Raji (cell line): ENCODE measurements around the gene ADAT3.
A peak's percentile ranks its signal among the peaks of the same experiment; 100 is the strongest.

Experiments
- POLR2A ChIP-seq: IDR thresholded peaks from 2 replicates; pipeline ENCODE4 v1.6.1; 2011; ENCODE audit warnings: low read depth, low read length, control low read depth; ENCODE audit not compliant: insufficient read depth

Gene ADAT3

DNA sequence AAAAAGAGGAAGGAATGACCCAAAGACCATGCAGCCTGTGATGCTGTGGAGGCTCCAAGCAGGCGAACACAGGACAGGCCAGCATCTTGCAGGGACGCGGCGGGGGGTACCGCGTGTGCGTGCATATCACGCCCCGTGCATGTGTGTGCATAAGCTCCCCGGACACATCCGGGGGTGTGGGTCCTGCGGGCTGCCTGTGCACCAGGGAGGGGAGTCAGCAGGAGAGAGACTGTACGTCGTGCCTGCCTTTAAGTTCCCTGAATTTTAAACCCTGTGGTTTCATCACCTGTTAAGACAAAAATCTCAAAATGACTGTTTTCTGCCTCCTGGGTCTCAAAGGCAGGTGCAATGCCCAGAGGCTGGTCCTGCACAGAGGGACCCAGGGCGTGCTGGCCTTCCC, 16.6 kb downstream of the ADAT3 start:
- no peak for TF ChIP-seq POLR2A

GRCh38 chr19:1922803-1923202, 17.6 kb downstream of the ADAT3 start:
- no peak for TF ChIP-seq POLR2A

GRCh38 chr19:1923319-1923718, 18.1 kb downstream of the ADAT3 start:
- TF ChIP-seq POLR2A: no peak

GRCh38 chr19:1924320-1924961, 19.2 kb downstream of the ADAT3 start:
- no peak for TF ChIP-seq POLR2A

DNA sequence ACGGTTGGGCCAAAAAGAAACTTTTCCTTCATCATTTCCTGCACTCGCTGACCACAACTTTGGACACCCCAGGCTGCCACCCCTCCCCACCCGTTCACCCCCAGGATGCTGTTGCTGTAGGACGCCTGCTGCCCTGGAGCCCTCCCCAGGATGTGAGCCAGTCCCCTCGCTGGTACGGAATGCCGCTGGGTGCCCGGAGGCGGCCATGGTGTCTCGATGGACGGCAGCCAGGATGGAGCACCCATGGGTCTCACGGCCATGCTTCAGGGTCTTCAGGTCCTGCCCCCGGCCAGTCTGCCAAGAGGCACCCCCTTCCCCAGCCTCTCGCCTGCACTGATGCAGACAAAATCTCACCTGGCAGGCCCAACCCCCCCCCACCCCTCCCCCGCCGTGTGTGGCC, 20.3 kb downstream of the ADAT3 start:
- TF ChIP-seq POLR2A: no peak

GRCh38 chr19:1929021-1929742, 24.0 kb downstream of the ADAT3 start:
- no peak for TF ChIP-seq POLR2A

DNA sequence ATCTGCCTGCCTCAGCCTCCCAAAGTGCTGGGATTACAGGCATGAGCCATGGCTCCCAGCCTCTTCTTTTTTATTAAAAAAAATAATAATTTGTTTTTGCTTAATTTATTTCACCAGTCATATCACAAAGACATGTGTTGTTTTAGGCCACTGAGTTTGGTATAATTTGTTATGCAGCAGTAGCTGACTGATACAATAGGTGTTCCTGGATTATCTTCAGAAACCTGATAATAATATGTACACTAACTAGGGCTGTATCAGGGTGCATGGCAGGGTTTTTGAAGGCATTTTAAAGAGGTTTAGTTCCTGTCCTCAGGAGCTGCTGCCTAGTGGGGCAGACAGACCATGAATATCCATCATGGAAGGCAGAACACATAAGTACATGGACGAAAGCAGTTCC, 26.2 kb downstream of the ADAT3 start:
- no peak for TF ChIP-seq POLR2A

DNA sequence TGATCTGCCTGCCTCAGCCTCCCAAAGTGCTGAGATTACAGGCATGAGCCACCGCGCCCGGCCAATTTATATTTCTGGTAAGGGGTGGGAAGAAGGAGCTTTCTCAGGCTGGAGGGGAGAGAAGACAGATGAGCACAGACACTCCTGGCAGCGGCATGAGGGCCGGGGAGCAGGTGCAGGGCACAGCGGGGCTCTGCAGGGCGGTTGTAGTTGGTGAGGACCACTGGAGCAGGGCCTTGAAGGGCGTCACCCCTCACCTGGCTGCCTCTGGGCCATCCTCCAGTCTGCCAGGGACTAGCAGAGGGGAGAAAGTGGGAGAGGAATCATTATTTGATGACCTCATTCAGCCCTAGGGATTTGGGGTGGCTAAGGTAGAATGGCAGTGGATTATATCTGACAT, 27.2 kb downstream of the ADAT3 start:
- no peak for TF ChIP-seq POLR2A

- TF ChIP-seq POLR2A: no peak
Measured at GRCh38 chr19:1933244-1933643, 28.0 kb downstream of the ADAT3 start.

DNA sequence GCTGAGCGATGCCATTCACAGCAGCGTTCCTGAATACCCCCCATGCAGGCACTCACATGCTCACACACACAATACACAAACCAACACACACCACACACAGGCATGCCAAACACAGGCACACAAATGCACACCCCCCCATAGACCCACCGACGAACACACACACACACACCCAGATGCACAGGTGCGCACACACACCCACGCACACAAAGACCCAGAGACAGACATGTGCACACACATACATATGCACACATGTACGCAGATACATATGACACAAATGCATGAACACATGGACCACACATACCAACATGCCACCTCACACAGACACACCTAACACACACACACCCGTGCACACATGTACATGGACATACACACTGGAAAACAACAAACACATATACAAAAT, 28.7 kb downstream of the ADAT3 start:
- no peak for TF ChIP-seq POLR2A

DNA sequence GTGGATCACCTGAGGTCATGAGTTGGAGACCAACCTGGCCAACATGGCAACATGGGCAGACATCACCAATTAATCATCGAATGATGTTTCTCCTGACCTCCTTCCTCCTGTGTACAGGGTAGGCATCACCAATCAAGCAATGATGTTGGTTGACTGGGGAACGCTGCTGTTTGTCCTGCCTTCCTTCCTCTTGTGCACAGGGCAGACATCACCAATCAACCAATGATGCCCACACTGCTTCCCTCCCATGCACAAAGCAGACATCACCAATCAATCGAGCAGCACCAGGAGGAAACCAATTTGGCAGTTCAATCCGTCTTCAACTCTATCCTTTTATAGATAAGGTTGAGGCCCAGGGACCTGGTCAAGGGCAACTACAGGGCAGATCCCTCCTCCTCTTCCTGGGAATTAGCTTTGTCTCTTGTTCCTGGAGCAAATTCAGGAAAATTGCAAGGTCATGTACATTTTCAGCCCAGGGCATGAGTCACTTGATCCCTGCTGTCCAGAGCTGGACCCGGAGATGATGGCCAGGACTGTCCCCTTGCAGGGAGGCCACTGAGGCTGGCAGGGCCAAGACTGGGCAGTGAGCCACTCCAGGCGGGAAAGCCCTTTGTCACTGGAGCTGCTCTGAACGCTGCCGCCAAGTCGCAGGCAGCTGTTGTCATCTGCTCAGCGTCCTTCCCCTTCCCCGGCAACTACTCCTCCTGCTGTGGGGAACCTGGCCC, 30.4 kb downstream of the ADAT3 start:
- peak; percentile 45; the same call in 1 of the 2 replicates for TF ChIP-seq POLR2A

GRCh38 chr19:1936430-1936829, 31.2 kb downstream of the ADAT3 start:
- no peak for TF ChIP-seq POLR2A

DNA sequence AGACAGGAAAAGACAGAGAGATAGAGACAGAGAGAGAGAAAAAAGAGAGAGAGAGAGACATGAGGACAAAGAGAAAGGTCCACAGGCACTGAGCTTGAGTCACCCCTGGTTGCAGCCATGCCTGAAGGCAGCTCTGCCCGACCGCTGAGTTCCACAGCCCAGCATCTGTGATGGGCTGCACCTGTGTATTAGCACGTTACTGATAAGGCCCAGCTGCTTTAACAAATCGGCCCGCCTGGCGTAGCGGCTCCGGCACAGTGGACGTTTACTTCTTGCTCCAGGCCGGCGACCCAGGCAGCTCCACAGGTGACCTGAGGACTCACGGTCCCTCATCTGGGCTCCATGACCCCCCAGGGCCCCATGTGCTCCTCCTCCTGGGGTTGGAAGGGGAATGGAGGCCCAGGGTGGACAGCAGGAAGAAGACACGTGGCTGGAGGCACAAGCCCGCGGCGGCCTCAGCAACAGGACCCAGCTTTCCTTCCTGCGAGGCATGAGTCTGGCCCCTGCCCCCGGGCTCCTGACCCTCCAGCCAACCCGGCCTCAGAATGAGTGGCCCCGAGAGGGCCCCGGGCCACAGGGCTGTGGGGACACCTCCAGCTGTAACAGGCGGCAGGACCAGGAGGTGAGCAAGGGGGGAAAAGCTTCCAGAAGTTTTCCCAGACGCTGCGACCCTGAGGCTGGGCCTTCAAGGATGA, 31.9 kb downstream of the ADAT3 start:
- no peak for TF ChIP-seq POLR2A

DNA sequence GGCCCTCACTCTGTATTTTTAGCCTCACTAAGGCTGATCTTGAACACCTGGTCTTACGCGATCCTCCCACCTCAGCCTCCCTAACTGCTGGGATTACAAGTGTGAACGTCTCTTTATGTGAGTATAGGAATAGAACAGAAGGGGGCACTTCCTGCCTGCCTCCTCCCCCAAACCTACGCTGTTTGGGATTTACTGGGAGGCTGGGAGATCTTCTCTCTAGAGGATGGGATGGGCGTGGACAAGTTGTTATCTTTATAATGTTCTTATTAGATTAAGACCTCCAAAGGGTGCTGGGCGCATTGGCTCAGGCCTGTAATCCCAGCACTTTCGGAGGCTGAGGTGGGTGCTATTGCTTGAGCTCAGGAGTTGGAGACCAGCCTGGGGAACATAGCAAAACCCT, 32.9 kb downstream of the ADAT3 start:
- no peak for TF ChIP-seq POLR2A
